Stimulated activated naive CD8-positive, alpha-beta T cell treated with anti-CD3 and anti-CD28 coated beads, Interleukin-15, amount 100 ng/mL, for 72 hours (primary cell): Measurements from ENCODE around the gene ARMC7.

Experiments
- ATAC-seq: fragments of 150-1000 bp; cut with Tn5 transposase; 2 replicates; pipeline ENCODE4 v1.10.0; 2021; ENCODE audit warnings: mild to moderate bottlenecking, moderate library complexity
- DNase-seq, 2 donors: peaks; one replicate each; pipeline ENCODE4 v3.0.0; 2021 to 2022
- H3K27ac Mint-ChIP-seq, 2 donors: one replicate each; pipeline ENCODE4 v1.8.0; 2022; ENCODE audit warnings: mild to moderate bottlenecking in 2 of 2, mixed read lengths in 2 of 2, moderate library complexity in 2 of 2
- H3K27me3 Mint-ChIP-seq: one replicate; pipeline ENCODE4 v1.8.0; 2022; ENCODE audit warnings: mixed read lengths
- H3K4me1 Mint-ChIP-seq: one replicate; pipeline ENCODE4 v1.8.0; 2022; ENCODE audit warnings: mild to moderate bottlenecking, mixed read lengths
- H3K4me3 Mint-ChIP-seq, 2 donors: one replicate each; pipeline ENCODE4 v1.8.0; 2022; ENCODE audit warnings: mild to moderate bottlenecking in 2 of 2, mixed read lengths in 2 of 2, moderate library complexity in 1 of 2
- H3K9me3 Mint-ChIP-seq, 2 donors: one replicate each; pipeline ENCODE4 v1.8.0; 2022; ENCODE audit warnings: mixed read lengths in 2 of 2

The ARMC7 gene

GRCh38 chr17:75173526-75173925 lies 63.8 kb downstream of the ARMC7 start:
- no peak overlapping the region for H3K4me3 Mint-ChIP-seq
- DNase-seq: no peak
- H3K27me3 Mint-ChIP-seq: no peaks in the 10 kb centered on the region
- no peak for ATAC-seq
- no peaks in the 10 kb centered on the region for H3K9me3 Mint-ChIP-seq
- H3K4me1 Mint-ChIP-seq: peaks cover 28% of the 10 kb centered on the region
- H3K27ac Mint-ChIP-seq: no peak overlapping the region

DNA sequence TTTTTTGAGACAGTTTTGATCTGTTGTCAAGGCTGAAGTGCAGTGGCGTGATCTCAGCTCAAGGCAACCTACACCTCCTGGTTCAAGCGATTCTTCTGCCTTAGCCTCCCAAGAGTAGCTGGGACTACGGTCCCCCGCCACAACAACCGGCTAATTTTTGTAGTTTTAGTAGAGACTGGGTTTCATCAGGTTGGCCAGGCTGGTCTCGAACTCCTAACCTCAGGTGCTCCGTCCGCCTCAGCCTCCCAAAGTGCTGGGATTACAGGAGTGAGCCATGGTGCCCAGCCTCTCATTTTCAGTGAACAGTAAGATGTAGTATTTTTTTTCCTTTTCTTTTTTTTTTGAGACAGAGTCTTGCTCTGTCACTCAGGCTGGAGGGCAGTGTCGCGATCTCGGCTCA lies 65.2 kb downstream of the ARMC7 start:
- Mint-ChIP-seq H3K27me3 (no peaks in the 10 kb centered on the region), H3K27ac (no peak overlapping the region), H3K9me3 (no peaks in the 10 kb centered on the region), H3K4me3 (no peak overlapping the region), H3K4me1 (peaks cover 39% of the 10 kb centered on the region)
- ATAC-seq (no peak), DNase-seq (no peak)

GRCh38 chr17:75176625-75177024 lies 66.9 kb downstream of the ARMC7 start:
- Mint-ChIP-seq H3K4me3 (no peak overlapping the region), H3K9me3 (no peaks in the 10 kb centered on the region), H3K27ac (peak overlapping the region in 1 of 2 donors; percentile 74), H3K4me1 (peaks cover 53% of the 10 kb centered on the region), H3K27me3 (no peaks in the 10 kb centered on the region)
- DNase-seq (no peak), ATAC-seq (no peak)

GRCh38 chr17:75178453-75178852 lies 68.7 kb downstream of the ARMC7 start:
- Mint-ChIP-seq H3K27me3 (no peaks in the 10 kb centered on the region), H3K4me3 (no peak overlapping the region), H3K4me1 (peaks cover 43% of the 10 kb centered on the region), H3K27ac (peak overlapping the region in 1 of 2 donors; percentile 82), H3K9me3 (no peaks in the 10 kb centered on the region)
- ATAC-seq (no peak), DNase-seq (no peak)
